Mesothelial cell of epicardium (in vitro differentiated cells): ENCODE results near the gene CD58. TPM values are rescaled to one million over a fixed set of nuclear protein-coding genes. Genes with fewer than 3 reads are reported as not detected.

Experiments
- DNase-seq, 2 experiments: peaks; one replicate each; pipeline ENCODE4 v3.0.0; 2021; ENCODE audit warnings: low spot score in 2 of 2; ENCODE audit not compliant: unreplicated experiment in 2 of 2
- H3K27ac Mint-ChIP-seq: 2 replicates; pipeline ENCODE4 v1.8.0; 2021; ENCODE audit warnings: mixed read lengths
- H3K27me3 Mint-ChIP-seq: 2 replicates; pipeline ENCODE4 v1.8.0; 2021; ENCODE audit warnings: low read depth, mixed read lengths
- H3K36me3 Mint-ChIP-seq: 2 replicates; pipeline ENCODE4 v1.8.0; 2021; ENCODE audit warnings: mixed read lengths
- H3K4me1 Mint-ChIP-seq: 2 replicates; pipeline ENCODE4 v1.8.0; 2021; ENCODE audit warnings: mixed read lengths
- H3K4me3 Mint-ChIP-seq: 2 replicates; pipeline ENCODE4 v1.8.0; 2021; ENCODE audit warnings: mild to moderate bottlenecking, moderate library complexity, mixed read lengths
- H3K9me3 Mint-ChIP-seq: 2 replicates; pipeline ENCODE4 v1.8.0; 2021; ENCODE audit warnings: mixed read lengths
- microRNA-seq: library from miRNA; unstranded; fragments of <30 nt; microRNA quantifications from one replicate; pipeline ENCODE4 v1.2.0, GENCODE V29; 2021; ENCODE audit warnings: inconsistent platforms, mixed read lengths
- total RNA-seq: library from RNA; stranded (reverse); gene quantifications from 3 replicates; pipeline ENCODE4 v1.2.1, GENCODE V29; 2021
- TF ChIP-seq, protein P1 (sequence below): fragments of 200-600 bp; sonication (generic); IDR thresholded peaks from one replicate; pipeline ENCODE4 v1.5.0; 2021; ENCODE audit warnings: antibody characterized with exemption; ENCODE audit not compliant: unreplicated experiment

CD58 gene
- total RNA-seq, 1 donor from 2014 or later = 6.6 TPM

DNA sequence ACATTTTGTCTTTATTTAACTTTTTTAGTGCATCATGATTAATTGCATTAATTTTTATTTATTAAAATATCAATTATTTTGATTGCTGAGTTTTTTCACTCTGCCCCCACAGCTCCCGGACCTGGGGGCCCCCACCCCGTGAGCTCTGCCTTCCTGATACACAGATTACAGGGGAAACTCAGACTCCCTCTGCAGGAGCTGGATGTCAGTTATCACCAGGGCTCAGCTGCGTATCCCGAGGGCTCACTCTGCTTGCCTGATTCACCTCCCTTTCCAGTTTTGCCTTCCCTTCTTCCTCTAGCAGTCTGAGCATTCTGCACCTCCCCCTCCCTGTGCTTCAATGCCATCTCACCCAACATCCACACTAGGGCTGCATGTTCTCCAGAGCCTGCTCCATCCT, 99.6 kb downstream of the CD58 start:
- DNase-seq = no peak
- Mint-ChIP-seq H3K9me3 (no peaks in the 10 kb centered on the region), H3K36me3 (no peaks in the 10 kb centered on the region), H3K4me1 (peaks cover 28% of the 10 kb centered on the region), H3K27ac (no peak overlapping the region), H3K27me3 (no peaks in the 10 kb centered on the region), H3K4me3 (no peak overlapping the region)
- TF ChIP-seq, protein P1, sequence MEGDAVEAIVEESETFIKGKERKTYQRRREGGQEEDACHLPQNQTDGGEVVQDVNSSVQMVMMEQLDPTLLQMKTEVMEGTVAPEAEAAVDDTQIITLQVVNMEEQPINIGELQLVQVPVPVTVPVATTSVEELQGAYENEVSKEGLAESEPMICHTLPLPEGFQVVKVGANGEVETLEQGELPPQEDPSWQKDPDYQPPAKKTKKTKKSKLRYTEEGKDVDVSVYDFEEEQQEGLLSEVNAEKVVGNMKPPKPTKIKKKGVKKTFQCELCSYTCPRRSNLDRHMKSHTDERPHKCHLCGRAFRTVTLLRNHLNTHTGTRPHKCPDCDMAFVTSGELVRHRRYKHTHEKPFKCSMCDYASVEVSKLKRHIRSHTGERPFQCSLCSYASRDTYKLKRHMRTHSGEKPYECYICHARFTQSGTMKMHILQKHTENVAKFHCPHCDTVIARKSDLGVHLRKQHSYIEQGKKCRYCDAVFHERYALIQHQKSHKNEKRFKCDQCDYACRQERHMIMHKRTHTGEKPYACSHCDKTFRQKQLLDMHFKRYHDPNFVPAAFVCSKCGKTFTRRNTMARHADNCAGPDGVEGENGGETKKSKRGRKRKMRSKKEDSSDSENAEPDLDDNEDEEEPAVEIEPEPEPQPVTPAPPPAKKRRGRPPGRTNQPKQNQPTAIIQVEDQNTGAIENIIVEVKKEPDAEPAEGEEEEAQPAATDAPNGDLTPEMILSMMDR = no peak

DNA sequence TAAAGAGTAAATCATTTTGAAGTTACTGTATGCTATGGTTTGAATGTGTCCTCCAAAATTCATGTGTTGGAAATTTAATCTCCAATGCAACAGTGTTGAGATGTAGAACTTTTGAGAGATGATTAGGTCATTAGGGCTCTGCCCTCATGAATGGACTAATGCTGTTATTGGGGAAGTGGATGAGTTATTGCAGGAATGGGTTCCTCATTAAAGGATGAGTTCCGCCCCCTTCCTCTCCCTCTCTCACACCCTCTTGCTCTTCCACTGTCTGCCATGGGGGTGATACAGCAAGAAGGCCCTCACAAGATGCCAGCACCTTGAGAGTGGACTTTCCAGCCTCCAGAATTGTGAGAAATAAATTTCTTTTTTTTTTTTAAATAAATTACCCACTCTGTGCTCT, 100.2 kb downstream of the CD58 start:
- no peak for DNase-seq
- Mint-ChIP-seq H3K27ac (no peak overlapping the region), H3K4me1 (peaks cover 33% of the 10 kb centered on the region), H3K9me3 (no peaks in the 10 kb centered on the region), H3K4me3 (no peak overlapping the region), H3K27me3 (no peaks in the 10 kb centered on the region), H3K36me3 (no peaks in the 10 kb centered on the region)
- TF ChIP-seq, protein P1 = no peak

DNA sequence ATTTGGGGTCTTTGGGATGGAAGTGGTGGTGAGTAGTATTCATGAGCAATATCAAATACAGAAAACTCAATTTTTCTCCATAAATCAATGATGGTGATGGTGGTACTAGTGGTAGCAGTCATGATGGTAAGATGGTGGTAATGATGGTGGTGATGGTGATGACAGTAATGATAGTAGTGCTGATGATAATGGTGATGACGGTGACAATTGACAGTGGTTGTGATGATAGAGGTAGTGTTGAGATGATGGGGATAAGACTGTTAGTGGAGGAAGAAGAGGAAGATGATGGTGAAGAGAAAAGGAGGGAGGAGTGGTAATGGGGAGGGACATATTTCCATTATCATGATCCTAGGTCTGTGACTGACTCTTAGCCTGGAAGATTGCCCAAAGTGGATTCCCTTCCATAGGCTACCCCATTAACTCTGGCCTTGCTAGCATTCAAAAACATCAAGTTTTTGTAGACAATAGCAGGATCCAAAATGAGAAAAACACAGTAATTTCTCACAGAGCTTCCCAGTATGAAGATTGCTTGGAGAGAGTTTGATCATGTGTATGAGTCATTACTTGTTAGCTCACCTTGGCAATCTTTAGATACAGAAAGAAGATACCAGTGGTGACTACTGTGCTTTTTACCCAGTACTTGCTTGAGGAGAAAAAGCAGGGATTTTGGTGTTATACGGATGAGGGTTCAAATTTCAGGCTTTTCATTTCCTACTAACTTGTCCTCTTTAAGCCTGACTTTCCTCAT, 103.8 kb downstream of the CD58 start:
- Mint-ChIP-seq H3K4me1 (peaks cover 27% of the 10 kb centered on the region), H3K27me3 (no peaks in the 10 kb centered on the region), H3K9me3 (no peaks in the 10 kb centered on the region), H3K36me3 (no peaks in the 10 kb centered on the region), H3K27ac (peak overlapping the region; percentile 7), H3K4me3 (no peak overlapping the region)
- TF ChIP-seq, protein P1 = no peak
- no peak for DNase-seq

DNA sequence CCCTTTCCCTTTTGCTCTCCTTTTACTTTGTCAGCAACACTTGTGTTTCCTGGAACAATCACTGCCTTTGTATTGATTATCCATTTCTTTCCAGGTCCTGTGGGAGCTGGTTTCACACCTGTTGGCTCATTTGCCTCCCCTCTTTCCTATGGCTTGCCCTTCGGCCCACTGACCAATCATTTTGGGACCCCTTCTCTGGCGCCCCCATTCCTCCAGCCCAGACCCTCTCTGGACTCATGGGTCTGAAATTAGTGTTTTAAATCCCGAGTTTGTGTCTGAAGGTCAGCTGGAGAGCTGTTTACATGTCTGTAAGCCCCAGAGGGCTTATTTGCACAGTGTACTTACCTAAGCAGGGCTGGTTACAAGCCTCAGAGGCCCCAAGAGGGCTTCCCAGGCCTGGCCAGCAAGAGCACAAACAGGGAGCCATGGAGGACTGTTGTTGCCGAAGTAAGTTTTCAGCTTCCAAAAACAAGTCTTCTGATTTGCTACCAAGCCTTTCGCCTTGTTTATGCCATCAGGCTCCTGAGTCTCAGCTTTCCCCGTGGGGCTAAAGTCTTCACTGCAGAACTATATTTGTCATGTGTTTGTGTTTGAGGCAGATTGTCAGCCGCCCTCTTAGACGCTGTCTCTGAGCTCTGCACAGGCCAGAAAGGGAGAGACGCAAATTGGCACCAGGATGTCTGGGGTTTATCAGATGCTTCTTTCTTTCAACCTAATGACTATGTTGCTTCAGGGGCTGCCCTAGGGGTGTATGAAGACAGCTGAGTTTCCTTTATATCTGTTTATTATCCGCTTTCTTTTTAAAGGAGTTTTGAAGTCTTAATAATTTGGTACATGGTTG, 104.8 kb downstream of the CD58 start:
- Mint-ChIP-seq H3K36me3 (no peaks in the 10 kb centered on the region), H3K4me3 (no peak overlapping the region), H3K27me3 (no peaks in the 10 kb centered on the region), H3K4me1 (peaks cover 19% of the 10 kb centered on the region), H3K9me3 (no peaks in the 10 kb centered on the region), H3K27ac (peak overlapping the region; percentile 7)
- DNase-seq = no peak
- TF ChIP-seq, protein P1 = no peak

DNA sequence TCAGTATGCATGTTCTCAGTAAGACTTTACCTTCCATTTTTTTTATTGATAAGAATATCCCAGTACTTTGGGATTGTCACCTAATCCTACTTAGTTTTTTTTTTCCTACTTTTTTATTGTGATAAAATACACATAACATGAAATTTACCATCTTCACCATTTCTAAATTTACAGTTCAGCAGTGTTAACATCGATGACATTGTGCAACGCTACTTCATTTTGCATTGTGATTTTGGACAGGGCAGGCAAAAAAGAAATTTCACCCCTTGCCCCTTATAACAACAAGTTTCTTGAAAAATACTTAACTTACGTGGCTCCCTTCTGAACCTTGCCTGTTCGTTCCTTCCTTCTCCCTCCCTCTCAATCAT, 105.4 kb downstream of the CD58 start:
- H3K27me3 Mint-ChIP-seq = no peaks in the 10 kb centered on the region
- no peak overlapping the region for H3K27ac Mint-ChIP-seq
- TF ChIP-seq, protein P1 = no peak
- DNase-seq = no peak
- no peak overlapping the region for H3K4me3 Mint-ChIP-seq
- H3K36me3 Mint-ChIP-seq = no peaks in the 10 kb centered on the region
- no peaks in the 10 kb centered on the region for H3K9me3 Mint-ChIP-seq
- H3K4me1 Mint-ChIP-seq = peaks cover 19% of the 10 kb centered on the region

Small RNA genes within 50 kb of the gene (microRNA-seq; reads per million reads assigned to microRNA genes)
- not detected for gene MIR548AC

Other genes with a start within 250 kb of the CD58 start
- gene ATP1A1, start 197.8 kb downstream of the CD58 start, total RNA-seq = 215 to 221 TPM (median 219 TPM) in 3 replicates
- gene IGSF3, start 96.7 kb upstream of the CD58 start, total RNA-seq = 59.2 to 60.1 TPM (median 59.4 TPM) in 3 replicates
- not detected in 3 replicates for gene CD2, start 183.4 kb upstream of the CD58 start, total RNA-seq